Cardiac septum (tissue), 1 donor: ENCODE data around the gene DOHH. TPM values are rescaled to one million over a fixed set of nuclear protein-coding genes. Genes with fewer than 3 reads are reported as not detected.
A peak's percentile ranks its signal among the peaks of the same experiment; 100 is the strongest.
"Not testable (repeated sequence)": the region's sequence is repeated elsewhere in the genome, so short reads cannot be mapped to it uniquely, and the experiment has no call there.

Source experiments
- DNase-seq: peaks from one replicate; pipeline ENCODE4 v3.0.0-alpha.2; 2020; ENCODE audit warnings: low spot score
- intact Hi-C: fragments of 100-400 bp; cut with DNase I; formaldehyde crosslinking; loops from one replicate; pipeline ENCODE4 v1.14.0; 2022
- total RNA-seq: library from RNA; stranded (reverse); fragmentation: NEBNext Ultra II Directional; extraction: Animal tissue kit (Norgen Biotek cat#: 25700); gene quantifications from one replicate; pipeline ENCODE4 v1.2.1, GENCODE V29; 2021
- donor health status: DM: no; HTN: no; CAD: no.

The DOHH gene
- total RNA-seq, 1 donor from 2014 or later = 11.1 TPM

- intact Hi-C loops = no loop called here
- DNase-seq = no peak
Measured at GRCh38 chr19:3465552-3465951, 34.9 kb downstream of the DOHH start.

GRCh38 chr19:3464587-3465235, 35.8 kb downstream of the DOHH start:
- DNase-seq = no peak
- intact Hi-C loops = no loop called here

DNA sequence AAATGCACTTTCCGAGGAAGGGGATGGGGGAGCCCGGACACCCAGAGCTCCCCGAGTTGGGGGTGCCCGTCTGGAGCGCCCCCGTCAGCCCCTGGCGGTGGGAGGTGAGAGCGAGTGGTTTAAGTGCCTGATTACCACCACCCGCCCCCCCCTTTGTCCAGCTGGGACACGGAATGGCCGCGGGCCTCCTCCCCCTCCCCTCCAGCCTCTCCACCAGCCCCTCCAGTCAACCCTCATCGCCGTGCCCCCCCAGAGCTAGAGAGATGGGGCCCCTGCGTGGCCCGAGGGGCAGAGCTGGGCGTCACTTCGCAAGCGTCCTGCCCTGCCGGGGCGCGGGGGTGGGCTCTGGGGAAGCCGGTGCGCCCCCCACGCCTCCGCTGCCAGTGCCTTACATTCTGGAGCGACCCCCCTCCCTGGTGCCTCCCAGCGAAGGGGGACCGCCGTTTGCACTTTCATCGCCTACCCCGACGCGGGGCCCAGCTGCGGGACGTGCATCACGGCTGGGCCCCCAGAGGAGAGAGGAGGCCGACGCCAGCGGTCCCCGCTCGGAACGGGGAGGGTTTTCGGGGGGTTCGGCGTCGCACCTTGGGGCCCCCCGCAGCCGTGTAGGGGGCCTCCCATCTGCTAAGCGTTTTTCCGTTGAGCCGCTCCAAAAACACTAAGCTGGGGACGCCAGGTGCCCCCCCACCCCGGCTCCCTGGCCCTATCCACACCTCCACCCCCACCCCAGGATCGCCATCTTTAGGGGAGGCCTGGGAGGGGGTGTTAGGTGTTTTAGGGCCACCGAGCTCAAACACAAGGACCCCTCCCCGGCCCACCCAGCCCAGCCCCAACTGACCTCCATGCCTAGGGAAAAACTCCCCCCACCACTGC, 36.5 kb downstream of the DOHH start:
- DNase-seq = no peak

GRCh38 chr19:3462991-3463713, 37.3 kb downstream of the DOHH start:
- DNase-seq = no peak

More for the DNA sequence above, 36.5 kb downstream of the DOHH start:
- intact Hi-C loops = no loop called here

DNA sequence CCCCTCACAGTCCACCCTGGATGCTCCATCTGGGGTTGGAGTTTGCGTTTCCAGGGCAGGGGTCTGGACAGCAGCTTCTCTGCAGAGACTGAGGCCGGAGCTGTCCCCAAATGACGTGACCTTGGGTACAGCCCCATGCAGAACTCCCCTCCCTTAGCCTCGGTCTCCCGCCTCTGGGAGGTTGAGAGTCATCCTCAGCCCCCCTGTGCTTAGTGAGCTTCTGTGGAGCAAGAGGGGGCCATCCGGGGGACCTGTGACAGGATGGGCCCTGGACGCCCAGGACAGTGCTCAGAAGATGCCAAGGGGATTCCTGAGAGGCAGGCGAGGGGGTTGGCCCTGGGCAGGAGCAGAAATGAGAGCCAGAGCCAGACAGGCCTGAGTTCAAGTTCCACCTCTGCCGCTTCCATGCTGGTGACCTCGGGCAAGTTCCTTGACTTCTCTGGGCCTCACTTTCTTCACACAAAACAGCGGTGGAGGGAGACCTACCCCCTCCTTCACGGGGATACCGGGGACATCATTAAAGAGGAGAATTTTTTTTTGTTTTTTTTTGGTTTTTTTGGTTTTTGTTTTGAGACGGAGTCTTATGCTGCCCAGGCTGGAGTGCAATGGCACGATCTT, 40.4 kb downstream of the DOHH start:
- intact Hi-C loops = no loop called here
- DNase-seq = no peak

More at GRCh38 chr19:3462991-3463713, 37.3 kb downstream of the DOHH start:
- intact Hi-C loops = no loop called here

- DNase-seq = peak; percentile 94
- intact Hi-C loops = no loop called here
Measured at GRCh38 chr19:3459089-3459881, 41.2 kb downstream of the DOHH start.

DNA sequence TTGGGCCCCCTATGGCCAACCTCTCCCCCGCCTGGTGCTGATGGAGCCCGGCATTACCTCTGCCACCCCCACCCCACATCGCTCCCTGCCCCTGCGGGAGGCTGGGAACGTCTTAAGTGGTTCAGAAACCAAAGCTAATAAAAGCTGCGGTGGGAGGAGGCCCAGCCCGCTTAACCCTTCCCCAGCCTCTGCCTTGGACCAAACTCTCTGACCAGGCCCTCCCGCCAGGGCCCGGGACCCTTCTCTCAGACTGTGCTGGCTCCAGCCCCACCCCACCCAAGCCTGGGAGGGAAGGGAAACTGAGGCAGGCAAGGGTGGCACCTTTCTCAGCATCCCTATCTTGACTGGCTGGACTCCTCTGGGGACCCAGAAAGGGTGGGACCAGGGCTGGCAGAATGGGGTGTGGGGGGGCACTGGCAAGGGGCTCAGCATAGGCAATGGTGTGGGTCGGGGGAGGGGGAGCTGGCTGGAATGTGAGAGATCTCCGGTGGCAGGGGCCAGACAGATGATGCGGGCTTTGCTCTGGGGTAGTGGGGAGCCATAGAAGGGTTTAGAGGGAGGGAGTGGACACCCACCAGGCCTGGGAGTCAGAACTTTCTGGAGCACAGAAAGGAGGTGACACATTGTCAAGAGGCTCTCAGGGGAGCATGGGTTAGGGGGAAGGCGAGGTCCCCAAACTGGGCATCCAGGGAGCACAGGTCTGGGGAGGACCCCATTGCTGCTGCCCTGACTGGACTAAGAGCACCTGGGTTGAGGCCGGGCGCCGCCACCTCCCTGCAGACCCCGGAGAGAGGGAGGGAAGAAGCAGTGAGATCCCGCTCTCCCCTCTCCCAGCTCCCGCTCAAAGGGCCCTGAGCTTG, 42.0 kb downstream of the DOHH start:
- DNase-seq = no peak
- intact Hi-C loops = no loop called here

- intact Hi-C loops = no loop called here
- no peak for DNase-seq
Measured at GRCh38 chr19:3457528-3458228, 42.8 kb downstream of the DOHH start.

DNA sequence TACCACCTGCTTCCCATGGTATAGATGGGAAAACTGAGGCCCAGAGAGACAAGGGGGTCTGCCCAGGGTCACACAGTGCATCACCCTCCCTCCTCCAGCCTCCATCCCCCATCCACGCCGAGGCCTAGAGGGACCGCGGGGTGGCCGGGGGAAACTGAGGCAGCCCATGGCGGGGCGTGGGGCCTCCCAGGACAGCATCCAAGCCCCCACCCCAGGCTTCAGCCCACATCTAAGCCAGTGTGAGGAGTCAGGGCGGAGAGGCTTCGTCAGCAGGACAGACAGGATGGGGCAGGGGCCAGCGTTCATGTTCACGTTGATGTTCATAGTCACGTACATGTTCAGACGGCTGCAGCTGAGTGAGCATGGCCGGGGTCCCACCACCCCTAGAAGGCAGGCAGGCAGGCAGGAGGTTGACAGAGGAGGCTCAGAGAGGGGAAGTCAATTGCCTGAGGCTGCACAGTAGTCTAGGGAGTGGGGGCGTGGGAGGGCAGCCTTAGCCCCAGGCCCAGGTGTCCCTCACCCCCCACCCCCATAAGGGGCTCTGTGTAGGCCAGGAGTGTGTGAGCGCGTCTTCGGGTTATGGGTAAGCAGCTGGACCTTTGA, 43.4 kb downstream of the DOHH start:
- intact Hi-C loops = no loop called here
- DNase-seq = no peak

GRCh38 chr19:3455960-3456601, 44.4 kb downstream of the DOHH start:
- intact Hi-C loops = no loop called here

DNA sequence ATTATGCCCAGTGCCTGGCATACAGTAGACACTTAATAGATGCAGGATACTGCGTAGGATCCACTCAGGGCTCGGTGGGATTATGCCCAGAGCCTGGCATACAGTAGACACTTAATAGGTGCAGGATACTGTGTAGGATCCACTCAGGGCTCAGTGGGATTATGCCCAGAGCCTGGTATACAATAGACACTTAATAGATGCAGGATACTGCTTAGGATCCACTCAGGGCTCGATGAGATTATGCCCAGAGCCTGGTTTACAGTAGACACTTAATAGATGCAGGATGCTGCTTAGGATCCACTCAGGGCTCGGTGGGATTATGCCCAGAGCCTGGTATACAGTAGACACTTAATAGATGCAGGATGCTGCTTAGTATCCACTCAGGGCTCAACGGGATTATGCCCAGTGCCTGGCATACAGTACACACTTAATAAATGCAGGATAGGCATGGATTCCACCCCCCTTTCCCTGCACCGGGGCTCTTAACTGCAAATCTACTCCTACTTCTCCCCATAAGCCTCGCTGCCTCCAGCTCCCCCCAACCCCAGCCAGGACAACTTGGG, 45.0 kb downstream of the DOHH start:
- intact Hi-C loops = no loop called here
- DNase-seq = no peak

More at GRCh38 chr19:3455960-3456601, 44.4 kb downstream of the DOHH start:
- DNase-seq = no peak

GRCh38 chr19:3454656-3455392, 45.6 kb downstream of the DOHH start:
- no peak for DNase-seq
- intact Hi-C loops = no loop called here

- no peak for DNase-seq
- intact Hi-C loops = no loop called here
Measured at GRCh38 chr19:3453840-3454239, 46.6 kb downstream of the DOHH start.

DNA sequence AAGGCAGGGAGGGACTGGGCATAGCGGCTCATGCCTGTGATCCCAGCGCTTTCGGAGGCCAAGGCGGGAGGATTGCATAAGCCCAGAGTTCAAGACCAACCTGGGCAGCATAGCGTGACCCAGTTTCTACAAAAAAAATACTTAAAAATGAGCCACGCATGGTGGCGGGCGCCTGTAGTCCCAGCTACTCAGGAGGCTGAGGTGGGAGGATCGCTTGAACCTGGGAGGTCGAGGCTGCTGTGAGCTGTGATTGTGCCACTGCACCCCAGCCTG, 47.6 kb downstream of the DOHH start:
- intact Hi-C loops, DNase-seq: not testable (repeated sequence)

- intact Hi-C loops = no loop called here
- no peak for DNase-seq
Measured at GRCh38 chr19:3452171-3452941, 48.1 kb downstream of the DOHH start.
